HCT116 (cell line): ENCODE data around the gene COL1A1.

Experiments used
- CEBPB ChIP-seq: IDR thresholded peaks from 2 replicates; pipeline ENCODE4 v1.6.1; 2012; ENCODE audit warnings: low read depth
- ELF1 ChIP-seq: IDR thresholded peaks from 2 replicates; pipeline ENCODE4 v1.6.1; 2012; ENCODE audit warnings: low read depth, borderline replicate concordance
- EZH2 ChIP-seq: fragments of 200-600 bp; sonication (generic); IDR thresholded peaks from 2 replicates; pipeline ENCODE4 v1.6.1; 2017; ENCODE audit warnings: antibody characterized with exemption, mixed run types
- EZH2phosphoT487 ChIP-seq: fragments of 200-600 bp; IDR thresholded peaks from 2 replicates; pipeline ENCODE4 v1.6.1; 2018; ENCODE audit warnings: antibody characterized with exemption, borderline replicate concordance
- FOSL1 ChIP-seq: IDR thresholded peaks from 2 replicates; pipeline ENCODE4 v1.6.1; 2012; ENCODE audit warnings: low read depth
- JUND ChIP-seq: IDR thresholded peaks from 2 replicates; pipeline ENCODE4 v1.6.1; 2012
- POLR2A ChIP-seq: IDR thresholded peaks from 2 replicates; pipeline ENCODE4 v1.7.0; 2011; ENCODE audit warnings: borderline replicate concordance; ENCODE audit not compliant: insufficient read depth, insufficient read length; ENCODE audit errors: extremely low read depth
- POLR2AphosphoS5 ChIP-seq: IDR thresholded peaks from 2 replicates; pipeline ENCODE4 v1.6.1; 2011; ENCODE audit warnings: mild to moderate bottlenecking, low read depth, low read length, moderate library complexity
- SP1 ChIP-seq: IDR thresholded peaks from 2 replicates; pipeline ENCODE4 v1.6.1; 2012; ENCODE audit warnings: low read depth
- SRF ChIP-seq: IDR thresholded peaks from 2 replicates; pipeline ENCODE4 v1.6.1; 2012; ENCODE audit warnings: low read depth
- ZNF274 ChIP-seq: fragments of 200-500 bp; sonication (Bioruptor generic); IDR thresholded peaks from 2 replicates; pipeline ENCODE4 v1.6.1; 2014; ENCODE audit warnings: mild to moderate bottlenecking, low read depth, low read length, inconsistent platforms
- TF ChIP-seq, protein P1 (sequence below), 3 experiments: fragments of 200-600 bp in 1 of 3; sonication (generic) in 1 of 3; IDR thresholded peaks in 2 of 3; conservative IDR thresholded peaks in 1 of 3; 2 replicates each; pipeline ENCODE4 v1.5.1; 2012 to 2017; ENCODE audit warnings: low read depth in 2 of 3, low read length in 2 of 3, antibody characterized with exemption in 1 of 3, borderline replicate concordance in 1 of 3, control low read depth in 1 of 3, mild to moderate bottlenecking in 1 of 3, mixed read lengths in 1 of 3, mixed run types in 1 of 3, moderate library complexity in 1 of 3; ENCODE audit not compliant: insufficient read depth in 1 of 3
- TF ChIP-seq, protein P2 (sequence below): IDR thresholded peaks from 2 replicates; pipeline ENCODE4 v1.6.1; 2011; ENCODE audit warnings: mild to moderate bottlenecking, low read length, moderate library complexity; ENCODE audit not compliant: insufficient replicate concordance; ENCODE audit errors: extremely low read depth
- TF ChIP-seq, protein P3 (sequence below): IDR thresholded peaks from 2 replicates; pipeline ENCODE4 v1.6.1; 2012

DNA sequence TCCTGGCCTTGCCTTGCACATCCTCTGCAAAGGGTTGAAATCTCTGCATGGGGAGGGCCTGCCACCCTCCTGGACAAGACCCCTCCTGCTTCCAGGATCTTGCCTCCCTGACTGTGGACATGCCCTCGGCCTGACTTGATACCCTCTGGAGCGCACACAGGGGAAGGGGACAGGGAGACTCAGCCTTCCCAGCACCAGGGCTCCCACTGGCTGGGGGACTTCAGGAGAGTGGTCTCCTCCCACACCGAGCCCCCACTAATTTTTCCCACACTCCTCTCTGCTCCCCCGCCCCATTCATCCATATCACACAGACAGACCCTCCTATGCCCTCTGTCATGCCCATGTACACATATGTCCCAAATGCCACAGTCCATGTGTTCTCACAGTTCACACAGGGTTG lies 21.3 kb downstream of the COL1A1 start:
- TF ChIP-seq JUND = no peak
- TF ChIP-seq, protein P1, sequence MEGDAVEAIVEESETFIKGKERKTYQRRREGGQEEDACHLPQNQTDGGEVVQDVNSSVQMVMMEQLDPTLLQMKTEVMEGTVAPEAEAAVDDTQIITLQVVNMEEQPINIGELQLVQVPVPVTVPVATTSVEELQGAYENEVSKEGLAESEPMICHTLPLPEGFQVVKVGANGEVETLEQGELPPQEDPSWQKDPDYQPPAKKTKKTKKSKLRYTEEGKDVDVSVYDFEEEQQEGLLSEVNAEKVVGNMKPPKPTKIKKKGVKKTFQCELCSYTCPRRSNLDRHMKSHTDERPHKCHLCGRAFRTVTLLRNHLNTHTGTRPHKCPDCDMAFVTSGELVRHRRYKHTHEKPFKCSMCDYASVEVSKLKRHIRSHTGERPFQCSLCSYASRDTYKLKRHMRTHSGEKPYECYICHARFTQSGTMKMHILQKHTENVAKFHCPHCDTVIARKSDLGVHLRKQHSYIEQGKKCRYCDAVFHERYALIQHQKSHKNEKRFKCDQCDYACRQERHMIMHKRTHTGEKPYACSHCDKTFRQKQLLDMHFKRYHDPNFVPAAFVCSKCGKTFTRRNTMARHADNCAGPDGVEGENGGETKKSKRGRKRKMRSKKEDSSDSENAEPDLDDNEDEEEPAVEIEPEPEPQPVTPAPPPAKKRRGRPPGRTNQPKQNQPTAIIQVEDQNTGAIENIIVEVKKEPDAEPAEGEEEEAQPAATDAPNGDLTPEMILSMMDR (IDR thresholded peaks at IDR 0.05 in 2 of 3, conservative IDR thresholded peaks at IDR 0.05 in 1 of 3; ENCODE audit: borderline replicate concordance in 1 of 3, insufficient read depth in 1 of 3, low read depth in 2 of 3, low read length in 2 of 3) = no peak
- TF ChIP-seq, protein P2, sequence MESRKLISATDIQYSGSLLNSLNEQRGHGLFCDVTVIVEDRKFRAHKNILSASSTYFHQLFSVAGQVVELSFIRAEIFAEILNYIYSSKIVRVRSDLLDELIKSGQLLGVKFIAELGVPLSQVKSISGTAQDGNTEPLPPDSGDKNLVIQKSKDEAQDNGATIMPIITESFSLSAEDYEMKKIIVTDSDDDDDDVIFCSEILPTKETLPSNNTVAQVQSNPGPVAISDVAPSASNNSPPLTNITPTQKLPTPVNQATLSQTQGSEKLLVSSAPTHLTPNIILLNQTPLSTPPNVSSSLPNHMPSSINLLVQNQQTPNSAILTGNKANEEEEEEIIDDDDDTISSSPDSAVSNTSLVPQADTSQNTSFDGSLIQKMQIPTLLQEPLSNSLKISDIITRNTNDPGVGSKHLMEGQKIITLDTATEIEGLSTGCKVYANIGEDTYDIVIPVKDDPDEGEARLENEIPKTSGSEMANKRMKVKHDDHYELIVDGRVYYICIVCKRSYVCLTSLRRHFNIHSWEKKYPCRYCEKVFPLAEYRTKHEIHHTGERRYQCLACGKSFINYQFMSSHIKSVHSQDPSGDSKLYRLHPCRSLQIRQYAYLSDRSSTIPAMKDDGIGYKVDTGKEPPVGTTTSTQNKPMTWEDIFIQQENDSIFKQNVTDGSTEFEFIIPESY = no peak
- TF ChIP-seq EZH2 = no peak
- TF ChIP-seq POLR2AphosphoS5 = no peak
- TF ChIP-seq SRF = no peak
- TF ChIP-seq ZNF274 = no peak
- TF ChIP-seq ELF1 = no peak
- no peak for TF ChIP-seq EZH2phosphoT487
- no peak for TF ChIP-seq CEBPB
- TF ChIP-seq POLR2A = no peak
- TF ChIP-seq, protein P3, sequence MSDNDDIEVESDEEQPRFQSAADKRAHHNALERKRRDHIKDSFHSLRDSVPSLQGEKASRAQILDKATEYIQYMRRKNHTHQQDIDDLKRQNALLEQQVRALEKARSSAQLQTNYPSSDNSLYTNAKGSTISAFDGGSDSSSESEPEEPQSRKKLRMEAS = no peak
- no peak for TF ChIP-seq FOSL1
- TF ChIP-seq SP1 = no peak
